HCT116 (cell line): ENCODE measurements around the gene FRY. TPM values are rescaled to one million over a fixed set of nuclear protein-coding genes. Genes with fewer than 3 reads are reported as not detected.

Source experiments
- ATAC-seq: fragments of 200-7000 bp; cut with Tn5 transposase; 2 replicates; pipeline ENCODE4 v1.9.1; 2020; ENCODE audit warnings: mild to moderate bottlenecking, moderate library complexity
- BruUV-seq: library from RNA; stranded (reverse); fragments of 400-500 nt; replicated peaks from 2 replicates; lab custom pipeline; 2021; lab: Mats Ljungman, UMichigan
- CTCF ChIA-PET: fragments of 300-600 bp; sonication (Branson Sonifier 250); formaldehyde crosslinking; loops from one replicate; lab custom pipeline; 2021; ENCODE audit warnings: antibody characterized with exemption; lab: Charles Lee
- POLR2A ChIA-PET: fragments of 300-600, 350-600 bp; sonication (Branson Sonifier 250); formaldehyde crosslinking; loops from one replicate; lab custom pipeline; 2021; ENCODE audit warnings: antibody characterized with exemption; lab: Charles Lee
- RAD21 ChIA-PET, 2 experiments: fragments of 300-600 bp; sonication (Branson Sonifier 250); formaldehyde crosslinking; loops; one replicate each; lab custom pipeline; 2023; ENCODE audit warnings: low total read pairs in 2 of 2; ENCODE audit not compliant: uncharacterized antibody in 2 of 2, unreplicated experiment in 2 of 2, low non-redundant PET in 1 of 2; lab: Charles Lee
- DNase-seq: peaks from one replicate; pipeline ENCODE4 v3.0.0-alpha.2; 2010; ENCODE audit warnings: low read depth, low spot score
- H2AFZ ChIP-seq: fragments of 200-600 bp; shearing (Covaris generic), sonication (generic); 2 replicates; pipeline ENCODE4 v1.6.1; 2017; ENCODE audit warnings: low read depth, mixed run types, mixed read lengths, antibody characterized with exemption, low read length; ENCODE audit not compliant: poor library complexity, severe bottlenecking
- H3K27ac ChIP-seq: 2 replicates; pipeline ENCODE4 v1.5.1; 2012; ENCODE audit warnings: low read depth, low read length
- H3K27me3 ChIP-seq: fragments of 200-600 bp; sonication (generic); 2 replicates; pipeline ENCODE4 v1.6.1; 2016; ENCODE audit warnings: mixed run types, low read length, mixed read lengths; ENCODE audit not compliant: insufficient read depth
- H3K36me3 ChIP-seq, 2 experiments: fragments of 200-500 bp in 1 of 2; fragments of 200-600 bp in 1 of 2; sonication (Bioruptor generic) in 1 of 2; sonication (generic) in 1 of 2; 2 replicates each; pipeline versions ENCODE4 v1.5.1 to v1.6.1; 2014 to 2016; ENCODE audit warnings: low read length in 2 of 2, inconsistent platforms in 1 of 2, mixed read lengths in 1 of 2, mixed run types in 1 of 2; ENCODE audit not compliant: insufficient read depth in 2 of 2, control insufficient read depth in 1 of 2
- H3K4me1 ChIP-seq, 2 experiments: fragments of 200-600 bp in 1 of 2; sonication (generic) in 1 of 2; 2 replicates each; pipeline versions ENCODE4 v1.5.1 to v1.6.1; 2012 to 2017; ENCODE audit warnings: low read length in 2 of 2, inconsistent platforms in 1 of 2, mild to moderate bottlenecking in 1 of 2, mixed read lengths in 1 of 2, mixed run types in 1 of 2, moderate library complexity in 1 of 2; ENCODE audit not compliant: insufficient read depth in 2 of 2, control insufficient read depth in 1 of 2
- H3K4me2 ChIP-seq: fragments of 200-600 bp; sonication (generic); 2 replicates; pipeline ENCODE4 v1.6.1; 2017; ENCODE audit warnings: mixed run types, low read length, mixed read lengths
- H3K4me3 ChIP-seq, 2 experiments: fragments of 200-600 bp in 1 of 2; sonication (generic) in 1 of 2; replicated peaks in 1 of 2; 2 replicates each; pipeline ENCODE4 v1.5.1; 2011 to 2016; ENCODE audit warnings: low read length in 2 of 2, control low read depth in 1 of 2, low read depth in 1 of 2, mild to moderate bottlenecking in 1 of 2, mixed read lengths in 1 of 2, mixed run types in 1 of 2
- H3K79me2 ChIP-seq: fragments of 200-600 bp; sonication (generic); 2 replicates; pipeline ENCODE4 v1.6.1; 2017; ENCODE audit warnings: mild to moderate bottlenecking, mixed run types, low read length, moderate library complexity, mixed read lengths; ENCODE audit not compliant: insufficient read depth
- H3K9ac ChIP-seq: fragments of 200-600 bp; sonication (generic); 2 replicates; pipeline ENCODE4 v1.6.1; 2016; ENCODE audit warnings: low read length, mixed read lengths
- H3K9me2 ChIP-seq: fragments of 200-600 bp; sonication (generic), shearing (Covaris generic); 2 replicates; pipeline ENCODE4 v1.6.1; 2017; ENCODE audit warnings: mixed run types, mild to moderate bottlenecking, moderate library complexity; ENCODE audit not compliant: insufficient read depth
- H3K9me3 ChIP-seq, 2 experiments: fragments of 200-500 bp in 1 of 2; fragments of 200-600 bp in 1 of 2; sonication (Bioruptor generic) in 1 of 2; sonication (generic) in 1 of 2; 2 replicates each; pipeline ENCODE4 v1.6.1; 2014 to 2017; ENCODE audit warnings: low read length in 2 of 2, mixed read lengths in 2 of 2, inconsistent platforms in 1 of 2, low read depth in 1 of 2, mild to moderate bottlenecking in 1 of 2, mixed run types in 1 of 2, moderate library complexity in 1 of 2; ENCODE audit not compliant: control insufficient read depth in 1 of 2, insufficient read depth in 1 of 2
- H4K20me1 ChIP-seq: fragments of 200-600 bp; sonication (generic), shearing (Covaris generic); 2 replicates; pipeline ENCODE4 v1.6.1; 2017; ENCODE audit warnings: mixed run types, mild to moderate bottlenecking, moderate library complexity; ENCODE audit not compliant: insufficient read depth
- CBX3 ChIP-seq: IDR thresholded peaks from 2 replicates; pipeline ENCODE4 v1.6.1; 2012; ENCODE audit warnings: low read depth
- CEBPB ChIP-seq: IDR thresholded peaks from 2 replicates; pipeline ENCODE4 v1.6.1; 2012; ENCODE audit warnings: low read depth
- EGR1 ChIP-seq: IDR thresholded peaks from 2 replicates; pipeline ENCODE4 v1.6.1; 2012; ENCODE audit warnings: low read depth
- ELF1 ChIP-seq: IDR thresholded peaks from 2 replicates; pipeline ENCODE4 v1.6.1; 2012; ENCODE audit warnings: low read depth, borderline replicate concordance
- EZH2 ChIP-seq: fragments of 200-600 bp; sonication (generic); IDR thresholded peaks from 2 replicates; pipeline ENCODE4 v1.6.1; 2017; ENCODE audit warnings: antibody characterized with exemption, mixed run types
- EZH2phosphoT487 ChIP-seq: fragments of 200-600 bp; IDR thresholded peaks from 2 replicates; pipeline ENCODE4 v1.6.1; 2018; ENCODE audit warnings: antibody characterized with exemption, borderline replicate concordance
- FOSL1 ChIP-seq: IDR thresholded peaks from 2 replicates; pipeline ENCODE4 v1.6.1; 2012; ENCODE audit warnings: low read depth
- POLR2A ChIP-seq: IDR thresholded peaks from 2 replicates; pipeline ENCODE4 v1.7.0; 2011; ENCODE audit warnings: borderline replicate concordance; ENCODE audit not compliant: insufficient read depth, insufficient read length; ENCODE audit errors: extremely low read depth
- SIN3A ChIP-seq: IDR thresholded peaks from 2 replicates; pipeline ENCODE4 v1.6.1; 2012; ENCODE audit warnings: low read depth
- SRF ChIP-seq: IDR thresholded peaks from 2 replicates; pipeline ENCODE4 v1.6.1; 2012; ENCODE audit warnings: low read depth
- TCF7L2 ChIP-seq: IDR thresholded peaks from 2 replicates; pipeline ENCODE4 v1.7.0; 2011; ENCODE audit warnings: borderline replicate concordance, inconsistent platforms; ENCODE audit not compliant: insufficient read depth, insufficient read length; ENCODE audit errors: extremely low read depth
- ZFX ChIP-seq: fragments of 450-650 bp; IDR thresholded peaks from 2 replicates; pipeline ENCODE4 v1.6.1; 2017
- ZNF274 ChIP-seq: fragments of 200-500 bp; sonication (Bioruptor generic); IDR thresholded peaks from 2 replicates; pipeline ENCODE4 v1.6.1; 2014; ENCODE audit warnings: mild to moderate bottlenecking, low read depth, low read length, inconsistent platforms
- intact Hi-C: fragments of 100-400 bp; cut with micrococcal nuclease; formaldehyde crosslinking; loops from 2 replicates; pipeline ENCODE4 v1.10.0; 2022
- total RNA-seq: library from RNA; stranded (reverse); gene quantifications from one replicate; pipeline ENCODE4 v1.2.1, GENCODE V29; 2021; ENCODE audit not compliant: unreplicated experiment
- TF ChIP-seq, protein P1 (sequence below): IDR thresholded peaks from 2 replicates; pipeline ENCODE4 v1.6.1; 2012
- TF ChIP-seq, protein P2 (sequence below): IDR thresholded peaks from 2 replicates; pipeline ENCODE4 v1.6.1; 2012
- TF ChIP-seq, protein P3 (sequence below): IDR thresholded peaks from 2 replicates; pipeline ENCODE4 v1.6.1; 2012; ENCODE audit warnings: low read depth
- TF ChIP-seq, protein P4 (sequence below), 3 experiments: fragments of 200-600 bp in 1 of 3; sonication (generic) in 1 of 3; IDR thresholded peaks in 2 of 3; conservative IDR thresholded peaks in 1 of 3; 2 replicates each; pipeline ENCODE4 v1.5.1; 2012 to 2017; ENCODE audit warnings: low read depth in 2 of 3, low read length in 2 of 3, antibody characterized with exemption in 1 of 3, borderline replicate concordance in 1 of 3, control low read depth in 1 of 3, mild to moderate bottlenecking in 1 of 3, mixed read lengths in 1 of 3, mixed run types in 1 of 3, moderate library complexity in 1 of 3; ENCODE audit not compliant: insufficient read depth in 1 of 3

Gene FRY
- total RNA-seq, 1 experiment from 2014 or later = 1.4 TPM

GRCh38 chr13:32225481-32225931 lies 193.9 kb downstream of the FRY start:
- H3K4me1 ChIP-seq = no peaks in the 10 kb centered on the region
- H3K4me2 ChIP-seq = no peak overlapping the region
- H3K27me3 ChIP-seq = no peaks in the 10 kb centered on the region
- H3K4me3 ChIP-seq = no peak overlapping the region
- H3K27ac ChIP-seq = no peak overlapping the region
- no peaks in the 10 kb centered on the region for H3K9me2 ChIP-seq
- no peaks in the 10 kb centered on the region for H3K9me3 ChIP-seq
- H4K20me1 ChIP-seq = no peaks in the 10 kb centered on the region
- DNase-seq (no peak), ATAC-seq (no peak)
- no peaks in the 10 kb centered on the region for H3K36me3 ChIP-seq
- ChIA-PET RAD21 (no interaction called here), CTCF (no interaction called here), POLR2A (no interaction called here)
- intact Hi-C loops = no loop called here
- no peak overlapping the region for H2AFZ ChIP-seq
- H3K9ac ChIP-seq = no peak overlapping the region
- TF ChIP-seq, protein P1, sequence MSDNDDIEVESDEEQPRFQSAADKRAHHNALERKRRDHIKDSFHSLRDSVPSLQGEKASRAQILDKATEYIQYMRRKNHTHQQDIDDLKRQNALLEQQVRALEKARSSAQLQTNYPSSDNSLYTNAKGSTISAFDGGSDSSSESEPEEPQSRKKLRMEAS = no peak
- TF ChIP-seq, protein P2, sequence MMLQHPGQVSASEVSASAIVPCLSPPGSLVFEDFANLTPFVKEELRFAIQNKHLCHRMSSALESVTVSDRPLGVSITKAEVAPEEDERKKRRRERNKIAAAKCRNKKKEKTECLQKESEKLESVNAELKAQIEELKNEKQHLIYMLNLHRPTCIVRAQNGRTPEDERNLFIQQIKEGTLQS = no peak
- TF ChIP-seq TCF7L2 (no peak), EZH2phosphoT487 (no peak), SIN3A (no peak), ELF1 (no peak), ZNF274 (no peak), ZFX (no peak), SRF (no peak), CEBPB (no peak), CBX3 (no peak), FOSL1 (no peak), EGR1 (no peak), EZH2 (no peak), POLR2A (no peak)
- TF ChIP-seq, protein P3, sequence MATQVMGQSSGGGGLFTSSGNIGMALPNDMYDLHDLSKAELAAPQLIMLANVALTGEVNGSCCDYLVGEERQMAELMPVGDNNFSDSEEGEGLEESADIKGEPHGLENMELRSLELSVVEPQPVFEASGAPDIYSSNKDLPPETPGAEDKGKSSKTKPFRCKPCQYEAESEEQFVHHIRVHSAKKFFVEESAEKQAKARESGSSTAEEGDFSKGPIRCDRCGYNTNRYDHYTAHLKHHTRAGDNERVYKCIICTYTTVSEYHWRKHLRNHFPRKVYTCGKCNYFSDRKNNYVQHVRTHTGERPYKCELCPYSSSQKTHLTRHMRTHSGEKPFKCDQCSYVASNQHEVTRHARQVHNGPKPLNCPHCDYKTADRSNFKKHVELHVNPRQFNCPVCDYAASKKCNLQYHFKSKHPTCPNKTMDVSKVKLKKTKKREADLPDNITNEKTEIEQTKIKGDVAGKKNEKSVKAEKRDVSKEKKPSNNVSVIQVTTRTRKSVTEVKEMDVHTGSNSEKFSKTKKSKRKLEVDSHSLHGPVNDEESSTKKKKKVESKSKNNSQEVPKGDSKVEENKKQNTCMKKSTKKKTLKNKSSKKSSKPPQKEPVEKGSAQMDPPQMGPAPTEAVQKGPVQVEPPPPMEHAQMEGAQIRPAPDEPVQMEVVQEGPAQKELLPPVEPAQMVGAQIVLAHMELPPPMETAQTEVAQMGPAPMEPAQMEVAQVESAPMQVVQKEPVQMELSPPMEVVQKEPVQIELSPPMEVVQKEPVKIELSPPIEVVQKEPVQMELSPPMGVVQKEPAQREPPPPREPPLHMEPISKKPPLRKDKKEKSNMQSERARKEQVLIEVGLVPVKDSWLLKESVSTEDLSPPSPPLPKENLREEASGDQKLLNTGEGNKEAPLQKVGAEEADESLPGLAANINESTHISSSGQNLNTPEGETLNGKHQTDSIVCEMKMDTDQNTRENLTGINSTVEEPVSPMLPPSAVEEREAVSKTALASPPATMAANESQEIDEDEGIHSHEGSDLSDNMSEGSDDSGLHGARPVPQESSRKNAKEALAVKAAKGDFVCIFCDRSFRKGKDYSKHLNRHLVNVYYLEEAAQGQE = no peak
- TF ChIP-seq, protein P4, sequence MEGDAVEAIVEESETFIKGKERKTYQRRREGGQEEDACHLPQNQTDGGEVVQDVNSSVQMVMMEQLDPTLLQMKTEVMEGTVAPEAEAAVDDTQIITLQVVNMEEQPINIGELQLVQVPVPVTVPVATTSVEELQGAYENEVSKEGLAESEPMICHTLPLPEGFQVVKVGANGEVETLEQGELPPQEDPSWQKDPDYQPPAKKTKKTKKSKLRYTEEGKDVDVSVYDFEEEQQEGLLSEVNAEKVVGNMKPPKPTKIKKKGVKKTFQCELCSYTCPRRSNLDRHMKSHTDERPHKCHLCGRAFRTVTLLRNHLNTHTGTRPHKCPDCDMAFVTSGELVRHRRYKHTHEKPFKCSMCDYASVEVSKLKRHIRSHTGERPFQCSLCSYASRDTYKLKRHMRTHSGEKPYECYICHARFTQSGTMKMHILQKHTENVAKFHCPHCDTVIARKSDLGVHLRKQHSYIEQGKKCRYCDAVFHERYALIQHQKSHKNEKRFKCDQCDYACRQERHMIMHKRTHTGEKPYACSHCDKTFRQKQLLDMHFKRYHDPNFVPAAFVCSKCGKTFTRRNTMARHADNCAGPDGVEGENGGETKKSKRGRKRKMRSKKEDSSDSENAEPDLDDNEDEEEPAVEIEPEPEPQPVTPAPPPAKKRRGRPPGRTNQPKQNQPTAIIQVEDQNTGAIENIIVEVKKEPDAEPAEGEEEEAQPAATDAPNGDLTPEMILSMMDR (IDR thresholded peaks at IDR 0.05 in 2 of 3, conservative IDR thresholded peaks at IDR 0.05 in 1 of 3; ENCODE audit: borderline replicate concordance in 1 of 3, insufficient read depth in 1 of 3, low read depth in 2 of 3, low read length in 2 of 3) = no peak
- BruUV-seq = no TSS peak
- H3K79me2 ChIP-seq = no peaks in the 10 kb centered on the region
